CD8-positive, alpha-beta memory T cell (primary cell): Measurements from ENCODE around the gene UGGT1. TPM values are rescaled to one million over a fixed set of nuclear protein-coding genes. Genes with fewer than 3 reads are reported as not detected.

Experiments
- CTCF ChIA-PET: fragments of 350-600 bp; sonication (Branson Sonifier 250); formaldehyde crosslinking; loops from one replicate; lab custom pipeline; 2021; ENCODE audit warnings: antibody characterized with exemption; lab: Charles Lee
- POLR2A ChIA-PET: fragments of 350-600 bp; sonication (Branson Sonifier 250); formaldehyde crosslinking; loops from one replicate; lab custom pipeline; 2021; ENCODE audit warnings: antibody characterized with exemption; lab: Charles Lee
- DNase-seq, 5 donors: peaks; one replicate each; pipeline versions ENCODE4 v3.0.0 to v3.0.0-alpha.2; 2020 to 2022; ENCODE audit warnings: mixed read lengths in 1 of 5
- H3K27ac ChIP-seq: one replicate; pipeline ENCODE4 v1.7.0; 2013; ENCODE audit warnings: low read depth, mild to moderate bottlenecking, low read length, moderate library complexity
- H3K27me3 ChIP-seq: 2 replicates; pipeline ENCODE4 v1.7.0; 2013; ENCODE audit warnings: low read length, mild to moderate bottlenecking; ENCODE audit not compliant: insufficient read depth, poor library complexity, severe bottlenecking
- H3K36me3 ChIP-seq: 2 replicates; pipeline ENCODE4 v1.7.0; 2013; ENCODE audit warnings: mild to moderate bottlenecking, low read length, moderate library complexity; ENCODE audit not compliant: insufficient read depth
- H3K4me1 ChIP-seq: 2 replicates; pipeline ENCODE4 v1.7.0; 2013; ENCODE audit warnings: mild to moderate bottlenecking, low read length, moderate library complexity; ENCODE audit not compliant: insufficient read depth
- H3K4me3 ChIP-seq: 2 replicates; pipeline ENCODE4 v1.7.0; 2013; ENCODE audit warnings: mild to moderate bottlenecking, low read length
- H3K9me3 ChIP-seq: 2 replicates; pipeline ENCODE4 v1.7.0; 2013; ENCODE audit warnings: mild to moderate bottlenecking, low read length
- H3K27ac Mint-ChIP-seq, 8 donors: one replicate each; pipeline ENCODE4 v1.8.0; 2020 to 2021; ENCODE audit warnings: mixed read lengths in 8 of 8, mild to moderate bottlenecking in 6 of 8, inconsistent platforms in 3 of 8, moderate library complexity in 3 of 8
- H3K27me3 Mint-ChIP-seq, 2 donors: one replicate each; pipeline ENCODE4 v1.8.0; 2020 to 2021; ENCODE audit warnings: mixed read lengths in 2 of 2, mild to moderate bottlenecking in 1 of 2, moderate library complexity in 1 of 2
- H3K36me3 Mint-ChIP-seq, 3 donors: one replicate each; pipeline ENCODE4 v1.8.0; 2020 to 2021; ENCODE audit warnings: mixed read lengths in 3 of 3, inconsistent platforms in 1 of 3, mild to moderate bottlenecking in 1 of 3
- H3K4me1 Mint-ChIP-seq, 3 donors: one replicate each; pipeline ENCODE4 v1.8.0; 2020 to 2021; ENCODE audit warnings: mixed read lengths in 3 of 3, inconsistent platforms in 1 of 3, mild to moderate bottlenecking in 1 of 3
- H3K4me3 Mint-ChIP-seq, 7 donors: one replicate each; pipeline ENCODE4 v1.8.0; 2020 to 2021; ENCODE audit warnings: mixed read lengths in 7 of 7, mild to moderate bottlenecking in 6 of 7, moderate library complexity in 4 of 7, inconsistent platforms in 2 of 7
- H3K9me3 Mint-ChIP-seq, 5 donors: one replicate each; pipeline ENCODE4 v1.8.0; 2020 to 2022; ENCODE audit warnings: mixed read lengths in 5 of 5, mild to moderate bottlenecking in 3 of 5, moderate library complexity in 2 of 5, inconsistent platforms in 1 of 5
- polyA plus RNA-seq: library from polyadenylated mRNA; unstranded; fragments of 300-500 nt; fragmentation: Illumina TruSeq; gene quantifications from one replicate; pipeline ENCODE4 v1.2.3, GENCODE V29; 2021
- total RNA-seq, 2 experiments: library from RNA; stranded (reverse); gene quantifications; one replicate each; pipeline ENCODE4 v1.2.3, GENCODE V29; 2021

Gene UGGT1
- total and polyA plus RNA-seq, 3 experiments from 2014 or later: 16.9 to 55.8 (median 54.0) TPM

- Histone ChIP-seq H3K4me3 (no peak overlapping the region), H3K4me1 (no peaks in the 10 kb centered on the region), H3K9me3 (no peaks in the 10 kb centered on the region), H3K36me3 (peaks cover 84% of the 10 kb centered on the region), H3K27me3 (no peaks in the 10 kb centered on the region), H3K27ac (no peak overlapping the region)
- peak overlapping the region in 1 of 8 donors; percentile 71 for H3K27ac Mint-ChIP-seq
- no peak for DNase-seq
- H3K9me3 Mint-ChIP-seq: no peaks in the 10 kb centered on the region
- no peak overlapping the region for H3K4me3 Mint-ChIP-seq
- H3K36me3 Mint-ChIP-seq: peaks cover 25 to 94% (median 39%) of the 10 kb centered on the region in 3 donors
- H3K27me3 Mint-ChIP-seq: peaks cover 0 to under 1% of the 10 kb centered on the region in 2 donors
- ChIA-PET CTCF (no interaction called here), POLR2A (no interaction called here)
- H3K4me1 Mint-ChIP-seq: no peaks in the 10 kb centered on the region
Measured at GRCh38 chr2:128178149-128178649, 87.2 kb downstream of the UGGT1 start.

GRCh38 chr2:128178650-128179460, 87.9 kb downstream of the UGGT1 start:
- Mint-ChIP-seq H3K27me3 (no peaks in the 10 kb centered on the region), H3K36me3 (peaks cover 18 to 94% (median 40%) of the 10 kb centered on the region in 3 donors), H3K9me3 (no peaks in the 10 kb centered on the region), H3K4me1 (no peaks in the 10 kb centered on the region), H3K4me3 (no peak overlapping the region), H3K27ac (peak overlapping the region in 1 of 8 donors; percentile 7)
- Histone ChIP-seq H3K9me3 (no peaks in the 10 kb centered on the region), H3K27me3 (no peaks in the 10 kb centered on the region), H3K27ac (no peak overlapping the region), H3K36me3 (peaks cover 84% of the 10 kb centered on the region), H3K4me3 (no peak overlapping the region), H3K4me1 (no peaks in the 10 kb centered on the region)
- DNase-seq: peak in 4 of 5 donors; percentile 8 to 50 (median 25)
- POLR2A ChIA-PET: no interaction called here
- CTCF ChIA-PET: no interaction called here

DNA sequence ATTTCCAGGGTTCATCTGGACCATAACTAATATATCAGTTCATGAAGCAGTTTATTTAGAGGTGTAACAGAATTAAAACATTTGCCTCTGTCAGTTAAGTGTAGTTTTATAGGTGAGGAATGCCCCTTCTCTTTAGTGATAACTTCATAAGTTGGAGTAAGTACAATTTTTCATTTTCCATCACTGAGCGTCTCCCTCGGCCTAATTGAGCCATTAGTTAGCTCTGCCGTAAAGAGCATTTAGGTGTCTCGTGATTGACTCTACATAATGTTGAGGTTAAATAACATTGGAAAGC, 88.4 kb downstream of the UGGT1 start:
- H3K36me3 Mint-ChIP-seq: peaks cover 16 to 96% (median 42%) of the 10 kb centered on the region in 3 donors
- no peaks in the 10 kb centered on the region for H3K9me3 ChIP-seq
- H3K4me1 ChIP-seq: no peaks in the 10 kb centered on the region
- no peak overlapping the region for H3K27ac Mint-ChIP-seq
- H3K36me3 ChIP-seq: peaks cover 79% of the 10 kb centered on the region
- no peaks in the 10 kb centered on the region for H3K4me1 Mint-ChIP-seq
- H3K9me3 Mint-ChIP-seq: no peaks in the 10 kb centered on the region
- no peaks in the 10 kb centered on the region for H3K27me3 Mint-ChIP-seq
- no peaks in the 10 kb centered on the region for H3K27me3 ChIP-seq
- ChIA-PET CTCF (no interaction called here), POLR2A (no interaction called here)
- H3K4me3 ChIP-seq: no peak overlapping the region
- DNase-seq: no peak
- no peak overlapping the region for H3K4me3 Mint-ChIP-seq
- H3K27ac ChIP-seq: no peak overlapping the region

GRCh38 chr2:128180031-128180430, 89.0 kb downstream of the UGGT1 start:
- no peaks in the 10 kb centered on the region for H3K27me3 Mint-ChIP-seq

GRCh38 chr2:128185576-128185975, 94.6 kb downstream of the UGGT1 start:
- H3K36me3 Mint-ChIP-seq: peaks cover 22 to 91% (median 31%) of the 10 kb centered on the region in 3 donors

More at GRCh38 chr2:128180031-128180430, 89.0 kb downstream of the UGGT1 start:
- Mint-ChIP-seq H3K27ac (peak overlapping the region in 3 of 8 donors; percentile 8 to 48 (median 10)), H3K4me3 (no peak overlapping the region), H3K4me1 (no peaks in the 10 kb centered on the region), H3K36me3 (peaks cover 19 to 96% (median 45%) of the 10 kb centered on the region in 3 donors), H3K9me3 (no peaks in the 10 kb centered on the region)
- Histone ChIP-seq H3K27ac (no peak overlapping the region), H3K36me3 (peaks cover 72% of the 10 kb centered on the region), H3K27me3 (no peaks in the 10 kb centered on the region), H3K4me3 (no peak overlapping the region), H3K9me3 (no peaks in the 10 kb centered on the region), H3K4me1 (no peaks in the 10 kb centered on the region)
- ChIA-PET POLR2A (no interaction called here), CTCF (no interaction called here)
- DNase-seq: no peak

GRCh38 chr2:128187032-128187654, 96.1 kb downstream of the UGGT1 start:
- Mint-ChIP-seq H3K27ac (peak overlapping the region in 1 of 8 donors; percentile 28), H3K36me3 (peaks cover 13 to 90% (median 27%) of the 10 kb centered on the region in 3 donors)

More at GRCh38 chr2:128185576-128185975, 94.6 kb downstream of the UGGT1 start:
- no peak overlapping the region for H3K27ac Mint-ChIP-seq
- ChIA-PET POLR2A (no interaction called here), CTCF (no interaction called here)
- Histone ChIP-seq H3K27ac (no peak overlapping the region), H3K27me3 (no peaks in the 10 kb centered on the region), H3K9me3 (no peaks in the 10 kb centered on the region), H3K4me3 (no peak overlapping the region), H3K36me3 (peaks cover 48% of the 10 kb centered on the region), H3K4me1 (no peaks in the 10 kb centered on the region)
- DNase-seq: no peak
- no peaks in the 10 kb centered on the region for H3K27me3 Mint-ChIP-seq
- H3K4me1 Mint-ChIP-seq: no peaks in the 10 kb centered on the region
- H3K9me3 Mint-ChIP-seq: no peaks in the 10 kb centered on the region
- H3K4me3 Mint-ChIP-seq: no peak overlapping the region

DNA sequence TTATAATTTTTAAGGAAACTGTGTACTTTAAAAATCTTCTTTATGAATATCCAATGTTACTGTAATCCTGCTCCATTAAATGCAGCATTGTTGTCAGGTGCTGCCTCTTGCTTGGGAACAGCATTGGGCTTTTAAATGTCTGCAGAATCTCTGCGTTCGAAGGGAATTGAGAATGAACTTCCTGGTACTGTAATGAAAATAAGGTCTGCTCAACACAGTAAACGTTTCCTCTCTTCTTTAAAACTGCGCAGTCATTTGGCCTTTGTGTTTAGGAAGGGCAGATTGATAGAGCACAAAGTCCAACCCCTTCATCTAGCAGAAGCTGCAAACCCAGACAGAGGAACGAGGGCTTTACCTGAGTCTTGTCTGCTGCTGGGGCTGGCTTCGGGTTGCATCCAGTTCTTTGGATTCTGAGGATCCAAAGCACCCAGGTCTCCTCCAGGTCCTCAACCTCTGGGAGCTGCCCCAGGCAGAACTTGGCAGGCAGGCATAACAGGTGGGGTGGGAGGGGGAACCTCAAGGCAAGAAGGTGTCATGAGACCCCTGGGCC, 104.5 kb downstream of the UGGT1 start:
- H3K9me3 Mint-ChIP-seq: no peaks in the 10 kb centered on the region
- no peak overlapping the region for H3K4me3 ChIP-seq
- H3K4me1 Mint-ChIP-seq: peaks cover 19 to 30% (median 29%) of the 10 kb centered on the region in 3 donors
- CTCF ChIA-PET: no interaction called here
- H3K27me3 ChIP-seq: no peaks in the 10 kb centered on the region
- H3K9me3 ChIP-seq: no peaks in the 10 kb centered on the region
- POLR2A ChIA-PET: no interaction called here
- peaks cover 1 to 31% (median 7%) of the 10 kb centered on the region in 3 donors for H3K36me3 Mint-ChIP-seq
- DNase-seq: no peak
- H3K27me3 Mint-ChIP-seq: peaks cover 0 to 3% of the 10 kb centered on the region in 2 donors
- no peak overlapping the region for H3K27ac ChIP-seq
- peaks cover 26% of the 10 kb centered on the region for H3K4me1 ChIP-seq
- H3K4me3 Mint-ChIP-seq: no peak overlapping the region
- H3K27ac Mint-ChIP-seq: peak overlapping the region in 2 of 8 donors; percentile 60 to 87
- peaks cover under 1% of the 10 kb centered on the region for H3K36me3 ChIP-seq

More at GRCh38 chr2:128187032-128187654, 96.1 kb downstream of the UGGT1 start:
- Mint-ChIP-seq H3K9me3 (no peaks in the 10 kb centered on the region), H3K27me3 (no peaks in the 10 kb centered on the region), H3K4me1 (no peaks in the 10 kb centered on the region), H3K4me3 (no peak overlapping the region)
- ChIA-PET CTCF (no interaction called here), POLR2A (no interaction called here)
- peaks cover 36% of the 10 kb centered on the region for H3K36me3 ChIP-seq
- H3K4me1 ChIP-seq: no peaks in the 10 kb centered on the region
- H3K9me3 ChIP-seq: no peaks in the 10 kb centered on the region
- no peak overlapping the region for H3K27ac ChIP-seq
- no peak for DNase-seq
- H3K4me3 ChIP-seq: no peak overlapping the region
- H3K27me3 ChIP-seq: no peaks in the 10 kb centered on the region

DNA sequence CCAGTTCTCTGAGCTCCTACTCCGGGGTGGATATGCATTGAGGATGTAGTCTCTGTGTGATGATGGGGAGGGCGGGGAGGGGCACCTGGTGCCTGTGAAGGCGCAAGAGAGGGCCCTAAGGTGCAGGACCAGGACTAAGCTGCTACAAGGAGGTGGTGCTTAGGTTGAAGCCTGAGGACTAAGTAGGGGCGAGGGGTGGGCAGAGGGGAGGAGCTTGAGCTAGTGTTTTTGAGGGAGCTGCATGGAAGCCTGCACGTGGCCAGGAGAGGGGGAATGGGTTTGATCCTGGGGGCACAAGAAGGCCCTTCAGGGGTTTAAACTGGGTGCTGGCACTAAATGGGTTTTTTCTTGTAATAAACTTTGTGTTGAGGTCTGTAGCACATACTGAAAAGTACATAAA, 105.0 kb downstream of the UGGT1 start:
- Mint-ChIP-seq H3K9me3 (no peaks in the 10 kb centered on the region), H3K36me3 (peaks cover 0 to 26% (median 7%) of the 10 kb centered on the region in 3 donors), H3K27ac (peak overlapping the region in 4 of 8 donors; percentile 2 to 87 (median 76)), H3K27me3 (peaks cover 0 to 3% of the 10 kb centered on the region in 2 donors), H3K4me3 (peak overlapping the region in 1 of 7 donors; percentile 6), H3K4me1 (peaks cover 19 to 30% (median 29%) of the 10 kb centered on the region in 3 donors)
- H3K4me3 ChIP-seq: no peak overlapping the region
- ChIA-PET POLR2A (no interaction called here), CTCF (no interaction called here)
- H3K9me3 ChIP-seq: no peaks in the 10 kb centered on the region
- DNase-seq: no peak
- peaks cover 26% of the 10 kb centered on the region for H3K4me1 ChIP-seq
- no peaks in the 10 kb centered on the region for H3K27me3 ChIP-seq
- H3K36me3 ChIP-seq: no peaks in the 10 kb centered on the region
- H3K27ac ChIP-seq: no peak overlapping the region
